GM12801 (cell line): ENCODE measurements around the gene POLR1B.

Source experiments
- CTCF ChIP-seq: IDR thresholded peaks from one replicate; pipeline ENCODE4 v1.5.1; 2011; ENCODE audit warnings: control low read depth; ENCODE audit not compliant: insufficient read length; ENCODE audit errors: extremely low read depth

Gene POLR1B

GRCh38 chr2:112541315-112542122, 746 bp upstream of the POLR1B start:
- TF ChIP-seq CTCF: no peak

GRCh38 chr2:112542984-112543661, 858 bp downstream of the POLR1B start:
- no peak for TF ChIP-seq CTCF

- TF ChIP-seq CTCF: no peak
Observed at GRCh38 chr2:112547333-112547732, 5.1 kb downstream of the POLR1B start.

- TF ChIP-seq CTCF: no peak
Observed at GRCh38 chr2:112548980-112549379, 6.7 kb downstream of the POLR1B start.

GRCh38 chr2:112566104-112566503, 23.8 kb downstream of the POLR1B start:
- TF ChIP-seq CTCF: no peak

- TF ChIP-seq CTCF: no peak
Observed at GRCh38 chr2:112572005-112572404, 29.7 kb downstream of the POLR1B start.

GRCh38 chr2:112577756-112578155, 35.5 kb downstream of the POLR1B start:
- TF ChIP-seq CTCF: no peak
